Spleen (tissue), 11 donors: Measurements from ENCODE around the gene NR3C1. TPM values are rescaled to one million over a fixed set of nuclear protein-coding genes. Genes with fewer than 3 reads are reported as not detected.
A peak's percentile ranks its signal among the peaks of the same experiment; 100 is the strongest.

Experiments used
- DNase-seq: peaks from one replicate; pipeline ENCODE4 v3.0.0-alpha.2; 2020
- H3K27ac ChIP-seq, 8 donors: fragments of 200-600 bp; sonication (generic) in 7 of 8; 1 replicate in 4 of 8; 2 replicates in 4 of 8; pipeline versions ENCODE4 v1.5.0 to v1.8.0; 2016 to 2021; ENCODE audit warnings: inconsistent platforms in 4 of 8, mild to moderate bottlenecking in 4 of 8, moderate library complexity in 1 of 8
- H3K27me3 ChIP-seq, 7 donors: fragments of 200-600 bp; sonication (generic) in 6 of 7; replicated peaks in 1 of 7; 1 replicate in 4 of 7; 2 replicates in 3 of 7; pipeline versions ENCODE4 v1.5.0 to v1.8.0; 2016 to 2021; ENCODE audit warnings: inconsistent platforms in 3 of 7, mild to moderate bottlenecking in 1 of 7
- H3K36me3 ChIP-seq, 6 donors: fragments of 200-600 bp; sonication (generic) in 5 of 6; 1 replicate in 4 of 6; 2 replicates in 2 of 6; pipeline versions ENCODE4 v1.5.0 to v1.8.0; 2016 to 2021; ENCODE audit warnings: inconsistent platforms in 2 of 6
- H3K4me1 ChIP-seq, 6 donors: fragments of 200-600 bp; sonication (generic) in 5 of 6; 1 replicate in 3 of 6; 2 replicates in 3 of 6; pipeline versions ENCODE4 v1.5.0 to v1.8.0; 2016 to 2021; ENCODE audit warnings: inconsistent platforms in 3 of 6
- H3K4me3 ChIP-seq, 8 donors: fragments of 200-600 bp; sonication (generic) in 7 of 8; 1 replicate in 4 of 8; 2 replicates in 4 of 8; pipeline versions ENCODE4 v1.5.0 to v1.8.0; 2016 to 2021; ENCODE audit warnings: inconsistent platforms in 4 of 8, mild to moderate bottlenecking in 4 of 8, moderate library complexity in 2 of 8
- H3K9me3 ChIP-seq, 8 donors: fragments of 200-600 bp; sonication (generic) in 7 of 8; 1 replicate in 4 of 8; 2 replicates in 4 of 8; pipeline versions ENCODE4 v1.5.0 to v1.8.0; 2016 to 2021; ENCODE audit warnings: inconsistent platforms in 4 of 8
- CTCF ChIP-seq, 11 experiments: fragments of 200-600 bp in 7 of 11; fragments of 450-650 bp in 4 of 11; sonication (generic) in 4 of 11; IDR thresholded peaks in 8 of 11; conservative IDR thresholded peaks in 3 of 11; 1 replicate in 7 of 11; 2 replicates in 4 of 11; pipeline versions ENCODE4 v1.4.0 to v1.8.0; 2016 to 2021; ENCODE audit warnings: antibody characterized with exemption in 11 of 11, inconsistent platforms in 4 of 11, mild to moderate bottlenecking in 1 of 11
- POLR2A ChIP-seq, 3 donors: fragments of 450-650 bp; IDR thresholded peaks; one replicate each; pipeline ENCODE4 v1.5.1; 2017; ENCODE audit warnings: antibody characterized with exemption in 3 of 3, mild to moderate bottlenecking in 1 of 3
- POLR2AphosphoS5 ChIP-seq, 3 donors: sonication (generic); formaldehyde crosslinking; IDR thresholded peaks; one replicate each; pipeline ENCODE4 v1.5.1; 2017; ENCODE audit warnings: antibody characterized with exemption in 3 of 3
- WGBS, 5 donors: extraction: QIAGEN DNeasy Blood & Tissue Kit in 3 of 5; methylation state at CpG; one replicate each; pipeline versions ENCODE4 v1.1.5 to v1.1.7; 2013 to 2018; 5-methylcytosine and 5-hydroxymethylcytosine counted together
- intact Hi-C: fragments of 100-400 bp; cut with DNase I; formaldehyde crosslinking; loops from one replicate; pipeline ENCODE4 v1.15.0; 2023; ENCODE audit warnings: low total_unique reads
- polyA plus RNA-seq, 3 donors: library from polyadenylated mRNA; stranded (reverse); fragments of 200-250 nt; gene quantifications; one replicate each; pipeline ENCODE4 v1.2.1, GENCODE V29; 2013
- total RNA-seq, 7 donors: library from RNA; depleted of rRNA in 3 of 7; stranded (reverse); fragments of >200 nt in 3 of 7; fragmentation: NEBNext Ultra II Directional in 4 of 7; extraction: Animal tissue kit (Norgen Biotek cat#: 25700) in 4 of 7; gene quantifications; one replicate each; pipeline versions ENCODE4 v1.1.0 to v1.2.1, GENCODE V29; 2016 to 2021
- donor health status: healthy with polysubstance abuse.
- donor health status: DM: no; HTN: no; CAD: no; lungs with moderate emphysema.
- donor health status: DM: no; HTN: no; CAD: no.
- donor health status: Bipolar disorder and iron deficiency.
- donor health status: healthy.
- donor health status: DM: no; HTN: no; CAD: no.
- donor health status: DM: yes; HTN: yes; CAD: no.

Gene NR3C1
- total and polyA plus RNA-seq, 10 donors: 18.2 to 97.8 (median 71.2) TPM

- TF ChIP-seq POLR2AphosphoS5 (IDR thresholded peaks at IDR 0.05) (no peak), CTCF (IDR thresholded peaks at IDR 0.05 in 8 of 11, conservative IDR thresholded peaks at IDR 0.05 in 3 of 11) (no peak), POLR2A (IDR thresholded peaks at IDR 0.05) (no peak)
- no peaks in the 10 kb centered on the region for H3K36me3 ChIP-seq
- H3K27ac ChIP-seq: no peak overlapping the region
- peaks cover 0 to 31% (median 12%) of the 10 kb centered on the region in 6 donors for H3K4me1 ChIP-seq
- no peak for DNase-seq
- intact Hi-C loops: no loop called here
- H3K27me3 ChIP-seq: no peaks in the 10 kb centered on the region
- H3K4me3 ChIP-seq: no peak overlapping the region
- no peaks in the 10 kb centered on the region for H3K9me3 ChIP-seq
- WGBS, 5 donors: 91 to 98% (median 93%) methylated on average over 7 of the region's 7 CpGs
Measured at GRCh38 chr5:143231973-143232812, 171.3 kb downstream of the NR3C1 start.

GRCh38 chr5:143231416-143231815 lies 172.1 kb downstream of the NR3C1 start:
- Histone ChIP-seq H3K27ac (no peak overlapping the region), H3K27me3 (no peaks in the 10 kb centered on the region), H3K4me1 (peaks cover 0 to 31% (median 12%) of the 10 kb centered on the region in 6 donors), H3K4me3 (no peak overlapping the region), H3K36me3 (no peaks in the 10 kb centered on the region), H3K9me3 (no peaks in the 10 kb centered on the region)
- no peak for DNase-seq
- 74 to 85% (median 76%) methylated on average over 2 to 3 of the region's 3 CpGs for WGBS, 5 donors
- no peak for TF ChIP-seq CTCF (IDR thresholded peaks at IDR 0.05 in 8 of 11, conservative IDR thresholded peaks at IDR 0.05 in 3 of 11)
- TF ChIP-seq POLR2AphosphoS5 (IDR thresholded peaks at IDR 0.05): no peak
- no peak for TF ChIP-seq POLR2A (IDR thresholded peaks at IDR 0.05)
- intact Hi-C loops: no loop called here

- Histone ChIP-seq H3K9me3 (no peaks in the 10 kb centered on the region), H3K27ac (peak overlapping the region in 1 of 8 donors; percentile 63), H3K36me3 (no peaks in the 10 kb centered on the region), H3K4me3 (no peak overlapping the region), H3K4me1 (peaks cover 0 to 31% (median 12%) of the 10 kb centered on the region in 6 donors), H3K27me3 (no peaks in the 10 kb centered on the region)
- 72 to 88% (median 81%) methylated on average over 6 of the region's 6 CpGs for WGBS, 5 donors
- TF ChIP-seq POLR2AphosphoS5 (IDR thresholded peaks at IDR 0.05) (no peak), POLR2A (IDR thresholded peaks at IDR 0.05) (no peak), CTCF (IDR thresholded peaks at IDR 0.05 in 8 of 11, conservative IDR thresholded peaks at IDR 0.05 in 3 of 11) (no peak)
- intact Hi-C loops: no loop called here
- DNase-seq: no peak
Measured at GRCh38 chr5:143230676-143230996, 172.8 kb downstream of the NR3C1 start.

- 41 to 50% (median 49%) methylated on average over 7 to 10 of the region's 10 CpGs for WGBS, 5 donors
- H3K9me3 ChIP-seq: no peaks in the 10 kb centered on the region
- no peaks in the 10 kb centered on the region for H3K27me3 ChIP-seq
- peak overlapping the region in 3 of 8 donors; percentile 22 to 63 (median 35) for H3K27ac ChIP-seq
- intact Hi-C loops: no loop called here
- no peak overlapping the region for H3K4me3 ChIP-seq
- no peak for DNase-seq
- H3K36me3 ChIP-seq: peaks cover 0 to 5% (median 0%) of the 10 kb centered on the region in 6 donors
- TF ChIP-seq POLR2AphosphoS5 (IDR thresholded peaks at IDR 0.05) (no peak), POLR2A (IDR thresholded peaks at IDR 0.05) (no peak), CTCF (IDR thresholded peaks at IDR 0.05 in 8 of 11, conservative IDR thresholded peaks at IDR 0.05 in 3 of 11) (no peak)
- peaks cover 0 to 31% (median 12%) of the 10 kb centered on the region in 6 donors for H3K4me1 ChIP-seq
Measured at GRCh38 chr5:143229896-143230675, 173.4 kb downstream of the NR3C1 start.
